Astrocyte (in vitro differentiated cells and primary cell): Measurements from ENCODE around the gene RAB40C.

Experiments used
- CTCF ChIP-seq: IDR thresholded peaks from 2 replicates; pipeline ENCODE4 v1.5.1; 2011; ENCODE audit warnings: low read depth, mild to moderate bottlenecking, inconsistent platforms, low read length, moderate library complexity; ENCODE audit not compliant: insufficient read depth
- EZH2 ChIP-seq: IDR thresholded peaks from 2 replicates; pipeline ENCODE4 v1.6.1; 2012; ENCODE audit warnings: mild to moderate bottlenecking, low read length, inconsistent platforms; ENCODE audit not compliant: insufficient read depth

DNA sequence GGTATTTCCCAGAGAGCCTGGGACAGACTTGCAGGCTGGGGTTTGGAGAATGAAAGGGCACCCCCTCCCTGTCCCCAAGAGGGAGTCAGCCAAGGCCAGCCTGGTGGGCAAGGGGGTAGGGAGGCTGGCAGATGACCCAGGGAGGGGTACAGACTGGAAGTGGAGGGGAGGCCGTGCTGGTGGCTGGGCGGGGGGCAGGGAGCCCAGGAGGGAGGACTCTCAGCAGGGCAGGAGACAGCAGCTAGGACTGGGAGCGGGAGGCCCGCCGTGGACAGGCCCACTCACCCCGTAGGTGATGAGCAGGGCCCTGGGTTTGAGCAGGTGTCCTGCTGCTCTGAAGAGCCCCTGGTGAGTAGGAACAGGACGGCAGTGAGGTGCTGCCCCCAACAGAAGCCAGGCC, 45.1 kb downstream of the RAB40C start:
- TF ChIP-seq EZH2 (no peak), CTCF (no peak)
